Limb (tissue), 2 donors: Measurements from ENCODE around the gene FASN.
A peak's percentile ranks its signal among the peaks of the same experiment; 100 is the strongest.

Experiments used
- DNase-seq, 2 donors: peaks; one replicate each; pipeline ENCODE4 v3.0.0-alpha.2; 2016; ENCODE audit errors: extremely low spot score in 2 of 2

The FASN gene

DNA sequence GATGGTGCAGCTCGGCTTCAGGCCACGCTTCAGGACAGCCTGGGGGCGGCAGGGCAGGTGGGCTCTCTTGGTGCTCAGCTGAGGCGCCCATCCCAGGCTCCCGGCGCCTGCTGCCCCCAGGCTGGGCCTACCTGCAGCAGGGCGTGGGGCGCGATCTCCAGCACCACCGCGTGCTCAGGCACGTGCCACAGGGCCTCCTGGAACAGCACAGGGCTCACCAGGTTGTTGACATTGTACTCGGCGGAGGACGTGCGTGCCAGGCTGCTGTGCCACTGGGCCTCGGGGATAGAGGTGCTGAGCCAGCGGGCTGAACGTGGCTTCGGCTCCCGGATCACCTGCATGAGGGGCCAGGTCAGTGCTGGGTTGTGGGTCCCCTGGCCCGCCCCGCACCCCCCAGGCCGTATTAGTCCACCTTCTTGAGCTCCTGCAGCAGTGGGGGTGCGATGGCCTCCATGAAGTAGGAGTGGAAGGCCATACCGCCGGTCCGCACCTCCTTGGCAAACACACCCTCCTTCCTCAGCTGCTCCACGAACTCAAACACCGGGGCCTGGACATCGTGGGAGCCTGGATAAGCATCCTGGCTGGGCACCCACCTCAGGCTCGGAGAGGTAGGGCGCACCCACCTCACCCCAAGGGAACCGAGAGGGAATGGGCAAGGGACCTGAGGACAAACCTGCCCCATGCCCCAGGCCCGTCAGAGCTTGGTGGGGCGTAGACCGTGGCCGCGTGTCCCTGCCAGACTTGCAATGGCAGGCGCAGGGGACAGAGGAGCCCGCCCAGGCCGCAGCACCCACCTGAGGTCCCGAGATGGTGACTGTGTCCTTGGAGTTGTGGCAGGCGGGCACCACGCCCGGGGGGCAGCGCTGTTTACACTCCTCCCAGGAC is 9.0 kb downstream of the FASN start:
- peak in 1 of 2 donors; percentile 27 for DNase-seq

GRCh38 chr17:82087961-82088837 is 9.8 kb downstream of the FASN start:
- DNase-seq: no peak

GRCh38 chr17:82086941-82087906 is 10.8 kb downstream of the FASN start:
- no peak for DNase-seq

DNA sequence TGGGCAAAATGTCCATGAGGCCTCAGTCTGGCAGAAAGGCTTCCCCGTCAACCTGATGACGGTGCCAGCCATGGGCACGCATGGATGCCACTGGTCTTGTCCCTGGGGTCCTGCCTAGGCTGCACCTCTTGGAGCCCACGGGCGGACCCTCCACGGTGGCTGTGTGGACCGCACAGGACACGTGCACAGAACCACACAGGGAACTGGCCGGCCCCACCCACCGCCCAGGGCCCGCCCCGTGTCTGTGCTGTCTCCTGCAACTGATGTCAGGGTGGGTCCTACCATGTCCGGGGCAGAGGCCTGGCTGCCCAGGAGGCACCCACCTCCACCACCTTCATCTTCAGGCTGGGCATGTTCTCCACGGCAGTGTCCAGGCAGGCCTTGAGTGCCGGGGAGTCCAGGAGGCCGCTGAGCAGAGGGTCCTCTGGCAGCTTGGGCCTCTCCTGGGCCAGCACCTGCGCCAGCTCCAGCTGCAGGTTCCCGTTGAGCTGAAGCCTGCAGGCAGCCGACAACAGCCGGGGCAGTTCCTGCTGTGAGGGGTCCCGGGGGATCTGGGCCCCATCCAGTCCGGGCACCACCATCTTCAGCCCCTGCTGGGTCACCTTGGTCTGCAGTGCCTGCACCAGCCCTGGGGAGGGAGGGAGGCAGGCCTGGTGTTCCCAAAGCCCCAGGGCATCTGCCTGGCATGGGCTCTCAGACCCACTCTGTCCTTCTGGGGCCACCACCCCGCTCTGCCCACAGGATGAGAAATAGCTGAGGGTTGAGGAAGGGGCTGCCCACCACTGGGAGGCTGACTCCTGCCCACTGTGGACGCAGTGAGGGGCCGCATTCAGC is 11.9 kb downstream of the FASN start:
- DNase-seq: no peak

- no peak for DNase-seq
Observed at GRCh38 chr17:82085031-82085861, 12.8 kb downstream of the FASN start.

DNA sequence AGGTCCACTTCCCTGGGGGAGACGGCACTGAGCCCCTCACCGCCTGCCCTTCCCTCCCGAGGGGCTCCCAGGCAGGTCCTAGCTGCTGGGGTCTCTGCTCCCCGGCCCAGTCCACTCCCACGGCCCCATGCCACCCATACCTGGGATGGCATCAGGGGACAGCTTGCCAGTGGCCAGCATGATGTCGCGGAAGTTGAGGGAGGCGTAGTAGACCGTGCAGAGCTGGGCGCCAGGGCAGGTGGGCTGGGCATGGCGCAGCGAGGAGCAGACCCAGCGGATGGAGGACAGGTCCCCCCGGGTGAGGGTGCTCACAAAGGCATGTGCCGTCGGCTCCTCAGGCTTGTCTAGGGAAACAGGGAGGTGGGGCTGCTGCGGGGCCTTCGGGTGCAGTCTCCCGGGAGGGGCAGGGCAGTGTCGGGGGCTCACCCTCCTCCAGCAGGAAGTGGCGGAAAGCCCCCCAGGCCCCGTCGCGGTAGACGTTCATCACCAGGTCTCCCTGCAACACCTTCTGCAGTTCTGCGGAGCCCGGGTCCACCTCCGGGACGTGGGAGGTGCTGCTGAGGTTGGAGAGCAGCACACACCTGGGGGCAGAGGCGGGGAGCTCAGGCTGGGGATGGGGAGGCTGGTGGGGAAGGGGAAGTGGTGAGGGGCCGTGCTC is 13.5 kb downstream of the FASN start:
- no peak for DNase-seq

GRCh38 chr17:82083533-82084359 is 14.3 kb downstream of the FASN start:
- DNase-seq: no peak

GRCh38 chr17:82083009-82083408 is 15.0 kb downstream of the FASN start:
- no peak for DNase-seq

DNA sequence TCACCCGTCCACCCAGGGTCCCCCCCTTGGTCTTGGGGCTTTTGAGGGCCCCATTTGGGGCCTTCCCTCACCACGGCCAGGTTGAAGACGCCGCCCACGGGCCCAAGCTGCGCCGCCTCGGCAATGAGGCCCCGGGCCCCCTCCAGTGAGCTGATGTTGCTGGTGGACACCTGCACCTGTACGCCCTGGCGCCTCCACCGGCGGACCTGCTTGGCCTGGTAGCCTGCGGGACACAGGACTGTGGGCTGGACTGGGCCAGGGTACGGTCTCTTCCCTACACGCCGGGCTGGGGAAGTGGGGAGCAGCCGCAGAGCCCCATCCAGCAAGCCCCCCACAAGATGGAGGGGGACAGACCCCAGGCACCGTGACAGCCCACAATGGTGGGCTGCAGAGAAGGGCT is 15.6 kb downstream of the FASN start:
- no peak for DNase-seq

GRCh38 chr17:82081966-82082365 is 16.1 kb downstream of the FASN start:
- no peak for DNase-seq

DNA sequence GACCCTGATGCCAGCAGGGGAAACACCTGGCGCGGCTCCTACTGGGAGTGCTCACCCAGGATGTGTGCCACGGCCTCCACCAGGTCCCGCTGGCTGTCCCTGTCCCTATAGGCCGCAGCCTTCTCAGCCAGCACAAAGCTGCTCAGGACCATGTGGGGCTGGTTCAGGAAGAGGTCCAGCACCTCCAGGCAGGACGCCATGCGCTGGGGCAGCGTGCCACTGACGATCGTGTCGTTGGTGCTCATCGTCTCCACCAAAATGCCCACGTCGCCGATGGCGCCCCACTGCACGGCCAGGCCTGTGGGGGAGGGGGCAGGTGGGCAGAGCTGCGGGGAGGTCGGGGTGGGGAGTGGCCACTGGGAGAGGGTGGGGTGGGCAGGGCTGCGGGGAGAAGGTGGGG is 16.5 kb downstream of the FASN start:
- DNase-seq: no peak

DNA sequence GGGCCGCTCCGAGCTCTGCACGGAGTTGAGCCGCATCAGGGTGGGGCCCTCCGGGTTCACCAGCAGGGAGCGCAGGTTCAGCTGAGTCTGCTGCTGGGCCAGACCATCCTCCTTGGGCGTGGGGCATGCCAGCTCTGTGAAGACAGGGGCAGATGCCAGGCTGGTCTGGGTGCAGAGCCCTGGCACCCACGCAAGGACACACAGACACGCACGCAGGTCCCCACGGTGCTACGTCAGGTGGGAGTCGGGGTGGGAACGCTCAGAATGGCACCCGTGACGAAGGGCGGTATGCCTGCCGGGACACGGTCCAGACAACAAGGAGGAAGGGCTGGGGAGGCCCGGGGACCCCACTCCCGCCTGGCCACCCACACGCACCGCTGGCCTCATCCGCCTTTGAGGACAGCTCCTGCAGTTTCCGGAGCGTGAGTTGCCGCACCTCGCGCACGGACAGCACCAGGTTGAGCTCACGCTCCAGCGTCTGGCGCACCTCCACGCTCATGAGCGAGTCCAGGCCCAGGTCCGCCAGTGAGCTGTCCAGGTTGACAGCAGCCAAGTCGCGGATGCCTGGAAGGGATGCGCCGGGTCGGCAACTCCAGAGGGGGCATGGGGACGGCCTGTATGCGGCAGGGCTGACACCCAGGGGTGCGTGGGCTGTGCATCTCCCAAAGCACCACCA is 17.1 kb downstream of the FASN start:
- DNase-seq: no peak

DNA sequence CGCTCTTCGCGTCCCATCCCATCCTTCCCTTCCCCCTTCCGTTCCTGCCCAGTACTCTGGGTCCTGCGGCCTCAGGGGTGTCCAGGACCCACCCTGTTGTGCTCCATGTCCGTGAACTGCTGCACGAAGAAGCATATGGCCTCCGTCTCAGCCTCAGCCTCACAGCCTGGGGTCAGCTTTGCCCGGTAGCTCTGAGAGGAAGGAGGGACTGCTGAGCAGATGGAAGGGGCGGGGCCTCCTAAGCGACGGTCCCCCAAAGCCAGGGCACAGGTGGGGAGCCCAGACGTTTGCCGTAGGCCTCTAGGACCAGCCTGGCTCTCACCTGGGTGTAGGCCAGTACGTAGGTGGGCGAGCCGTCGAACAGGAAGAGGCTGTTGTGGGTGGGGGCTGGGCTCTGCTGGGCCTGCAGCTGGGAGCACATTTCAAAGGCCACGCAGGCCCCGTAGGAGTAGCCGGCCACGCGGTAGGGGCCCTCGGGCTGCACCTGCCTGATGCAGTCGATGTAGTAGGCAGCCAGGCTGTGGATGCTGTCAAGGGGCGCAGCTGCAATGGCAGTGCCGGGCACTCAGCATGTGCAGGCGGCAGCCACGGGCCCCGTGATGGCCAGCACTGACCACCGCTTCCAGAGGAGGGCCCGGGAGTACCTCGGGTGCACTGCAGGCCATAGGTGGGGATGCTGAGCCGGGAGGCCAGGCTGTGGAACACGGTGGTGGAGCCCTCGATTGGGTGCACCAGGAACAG is 17.8 kb downstream of the FASN start:
- no peak for DNase-seq

DNA sequence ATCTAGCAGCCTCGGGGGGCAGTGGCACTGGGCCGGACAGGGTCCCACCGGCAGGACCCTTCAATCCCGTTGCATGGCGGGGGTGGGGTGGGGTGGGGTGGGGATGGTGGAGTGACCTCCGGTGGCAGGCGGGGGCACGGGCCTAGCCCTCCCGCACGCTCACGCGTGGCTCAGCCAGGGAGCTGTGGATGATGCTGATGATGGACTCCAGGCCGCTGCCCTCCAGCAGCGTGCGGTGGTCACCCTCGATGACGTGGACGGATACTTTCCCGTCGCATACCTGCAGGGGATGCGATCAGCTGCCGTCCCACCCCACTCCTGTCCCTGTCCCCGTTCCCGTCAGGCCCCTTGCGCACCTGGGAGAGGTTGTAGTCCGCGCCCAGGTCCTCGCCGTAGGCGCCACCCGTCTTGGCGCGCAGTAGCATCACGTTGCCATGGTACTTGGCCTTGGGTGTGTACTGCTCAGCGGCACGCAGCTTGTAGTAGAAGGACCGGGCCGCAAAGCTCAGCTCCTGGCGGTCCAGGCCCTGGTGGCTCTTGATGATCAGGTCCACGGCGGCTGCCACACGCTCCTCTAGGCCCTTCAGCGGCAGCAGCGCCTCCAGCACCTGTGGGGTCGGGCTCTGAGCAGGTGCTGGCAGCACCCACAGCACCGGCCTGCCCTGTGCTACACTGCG is 18.9 kb downstream of the FASN start:
- DNase-seq: no peak

DNA sequence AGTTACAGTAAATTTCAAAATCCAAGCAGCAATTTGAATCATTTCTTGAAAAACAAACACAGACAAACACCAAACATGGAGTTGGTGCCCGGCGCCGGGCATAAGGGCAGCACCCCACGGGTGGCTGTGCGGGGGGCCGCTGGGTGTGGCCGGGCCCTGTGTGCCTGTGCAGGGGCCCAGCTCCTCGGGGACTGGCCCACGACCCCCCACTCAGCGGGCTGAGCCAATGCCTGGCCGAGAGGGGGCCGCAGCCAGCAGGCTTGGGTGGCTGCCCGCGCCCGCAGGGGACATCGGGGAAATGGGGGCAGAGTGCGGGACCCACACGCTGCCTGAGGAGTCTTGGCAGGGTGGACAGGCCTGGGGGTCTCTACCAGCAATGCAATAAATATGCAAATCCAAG is 19.6 kb downstream of the FASN start:
- no peak for DNase-seq

- DNase-seq: no peak
Observed at GRCh38 chr17:82077617-82078358, 20.2 kb downstream of the FASN start.
